Testis (tissue), 2 donors: Measurements from ENCODE around the gene NCF2.

Source experiments
- CTCF ChIP-seq, 3 experiments: fragments of 450-650 bp in 2 of 3; fragments of 200-600 bp in 1 of 3; sonication (generic) in 1 of 3; IDR thresholded peaks; one replicate each; pipeline ENCODE4 v1.5.1; 2016 to 2019; ENCODE audit warnings: antibody characterized with exemption in 3 of 3, mild to moderate bottlenecking in 2 of 3, moderate library complexity in 1 of 3
- POLR2A ChIP-seq: fragments of 450-650 bp; IDR thresholded peaks from one replicate; pipeline ENCODE4 v1.6.1; 2017; ENCODE audit warnings: antibody characterized with exemption, mild to moderate bottlenecking, moderate library complexity

- TF ChIP-seq CTCF (IDR thresholded peaks at IDR 0.05) (no peak), POLR2A (no peak)
Observed at GRCh38 chr1:183583466-183583865, 6.8 kb downstream of the NCF2 start.
